ENCODE results near the gene MRPL3.

- TF ChIP-seq SUZ12 (IDR thresholded peaks at IDR 0.05; ENCODE audit: unreplicated experiment), result no peak
- no peak for TF ChIP-seq CEBPZ (IDR thresholded peaks at IDR 0.05; ENCODE audit: low read depth, low read length)
- no peak for TF ChIP-seq SMARCA5 (IDR thresholded peaks at IDR 0.05)
- TF ChIP-seq RBBP5 (conservative IDR thresholded peaks at IDR 0.05), result no peak
- no peak for TF ChIP-seq BHLHE40 (IDR thresholded peaks at IDR 0.05; ENCODE audit: borderline replicate concordance in 1 of 2, low read depth in 2 of 2, low read length in 1 of 2)
- no peak for TF ChIP-seq CTCF (IDR thresholded peaks at IDR 0.05 in 2 of 3, conservative IDR thresholded peaks at IDR 0.05 in 1 of 3; ENCODE audit: control insufficient read depth in 2 of 3, extremely low read depth in 1 of 3, insufficient read depth in 1 of 3, low read depth in 3 of 3, low read length in 3 of 3)
- TF ChIP-seq NFIC (IDR thresholded peaks at IDR 0.05; ENCODE audit: low read depth, low read length), result no peak
- TF ChIP-seq EP300 (IDR thresholded peaks at IDR 0.05; ENCODE audit: borderline replicate concordance in 1 of 2, control insufficient read depth in 1 of 2, low read depth in 2 of 2, low read length in 2 of 2), result no peak
- no peak for TF ChIP-seq STAT3 (IDR thresholded peaks at IDR 0.05; ENCODE audit: low read depth, low read length)
- TF ChIP-seq E2F4 (IDR thresholded peaks at IDR 0.05; ENCODE audit: low read depth, low read length), result no peak
- no peak for TF ChIP-seq POLR2A (IDR thresholded peaks at IDR 0.05; ENCODE audit: low read depth, low read length)
Observed at GRCh38 chr3:131444180-131444579, 58.6 kb downstream of the MRPL3 start.

Measured in GM12878 (cell line).